Ascending aorta (tissue), 2 donors: ENCODE data around the gene ARMH1. TPM values are rescaled to one million over a fixed set of nuclear protein-coding genes. Genes with fewer than 3 reads are reported as not detected.

Experiments
- DNase-seq, 2 donors: peaks; one replicate each; pipeline ENCODE4 v3.0.0-alpha.2; 2019; ENCODE audit warnings: low spot score in 2 of 2
- H3K27ac ChIP-seq, 2 donors: fragments of 200-600 bp; sonication (generic); one replicate each; pipeline ENCODE4 v1.5.1; 2016 to 2017; ENCODE audit warnings: mild to moderate bottlenecking in 1 of 2
- H3K27me3 ChIP-seq: fragments of 200-600 bp; sonication (generic); one replicate; pipeline ENCODE4 v1.5.1; 2017
- H3K36me3 ChIP-seq, 2 donors: fragments of 200-600 bp; sonication (generic); one replicate each; pipeline ENCODE4 v1.5.1; 2016
- H3K4me1 ChIP-seq, 2 donors: fragments of 200-600 bp; sonication (generic); one replicate each; pipeline ENCODE4 v1.5.1; 2016 to 2017; ENCODE audit warnings: mild to moderate bottlenecking in 1 of 2
- H3K4me3 ChIP-seq, 2 donors: fragments of 200-600 bp; sonication (generic); one replicate each; pipeline ENCODE4 v1.5.1; 2016 to 2017; ENCODE audit warnings: mild to moderate bottlenecking in 1 of 2
- H3K9me3 ChIP-seq, 2 donors: fragments of 200-600 bp; sonication (generic); one replicate each; pipeline ENCODE4 v1.5.1; 2016
- intact Hi-C: fragments of 100-400 bp; cut with DNase I; formaldehyde crosslinking; loops from one replicate; pipeline ENCODE4 v1.15.1; 2023
- total RNA-seq: library from RNA; depleted of rRNA; stranded (reverse); fragments of >200 nt; gene quantifications from one replicate; pipeline ENCODE4 v1.1.0, GENCODE V29; 2016
- TF ChIP-seq, protein P1 (sequence below), 3 experiments: fragments of 200-600 bp in 2 of 3; fragments of 450-650 bp in 1 of 3; sonication (generic) in 2 of 3; IDR thresholded peaks; one replicate each; pipeline ENCODE4 v1.5.1; 2016 to 2019; ENCODE audit warnings: antibody characterized with exemption in 3 of 3, mild to moderate bottlenecking in 1 of 3, moderate library complexity in 1 of 3

The ARMH1 gene
- total RNA-seq, 1 donor from 2014 or later: not detected

DNA sequence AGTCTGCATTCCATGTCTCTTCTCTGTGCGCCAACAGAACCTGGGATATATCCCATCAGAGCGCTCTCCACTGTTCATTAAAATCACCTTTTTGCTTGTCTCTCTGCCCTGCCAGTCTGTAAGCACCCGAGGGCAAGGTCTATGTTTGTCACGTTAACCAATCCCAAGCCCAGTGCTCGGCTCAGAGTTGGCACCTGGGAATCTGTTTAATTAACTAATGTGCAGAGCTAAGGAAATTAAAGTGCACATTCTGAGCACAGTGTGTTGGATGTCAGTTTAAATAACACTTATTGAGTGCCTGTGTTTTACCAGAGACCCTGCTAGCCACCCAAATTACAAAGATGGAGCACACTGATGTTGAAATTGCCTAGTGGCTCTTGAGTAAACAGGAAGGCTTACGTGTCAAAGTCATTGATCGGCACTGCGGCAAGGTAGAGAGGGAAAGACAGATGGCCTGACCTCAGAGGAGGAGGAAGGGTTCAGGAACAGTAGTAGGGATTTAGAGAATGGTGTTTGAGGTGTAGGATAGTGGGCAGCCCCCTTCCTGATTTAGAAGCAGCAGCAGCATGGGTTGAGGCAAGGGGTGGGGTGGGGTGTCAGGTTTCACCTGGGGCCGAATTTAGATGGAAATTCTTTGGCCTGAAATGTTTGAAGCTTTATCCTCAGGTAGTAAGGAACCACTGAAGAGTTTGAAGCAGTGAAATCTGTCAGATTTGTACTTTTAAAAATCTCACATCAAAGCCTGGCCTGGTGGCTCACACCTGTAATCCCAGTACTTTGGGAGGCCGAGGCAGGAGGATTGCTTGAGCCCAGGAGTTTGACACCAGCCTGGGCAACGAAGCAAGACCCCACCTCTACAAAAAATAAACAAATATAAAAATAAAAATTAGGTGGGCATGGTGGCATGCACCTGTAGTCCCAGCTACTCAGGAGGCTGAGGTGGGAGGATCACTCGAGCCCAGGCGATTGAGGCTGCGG lies 7.7 kb downstream of the ARMH1 start:
- no peak for DNase-seq
- TF ChIP-seq, protein P1, sequence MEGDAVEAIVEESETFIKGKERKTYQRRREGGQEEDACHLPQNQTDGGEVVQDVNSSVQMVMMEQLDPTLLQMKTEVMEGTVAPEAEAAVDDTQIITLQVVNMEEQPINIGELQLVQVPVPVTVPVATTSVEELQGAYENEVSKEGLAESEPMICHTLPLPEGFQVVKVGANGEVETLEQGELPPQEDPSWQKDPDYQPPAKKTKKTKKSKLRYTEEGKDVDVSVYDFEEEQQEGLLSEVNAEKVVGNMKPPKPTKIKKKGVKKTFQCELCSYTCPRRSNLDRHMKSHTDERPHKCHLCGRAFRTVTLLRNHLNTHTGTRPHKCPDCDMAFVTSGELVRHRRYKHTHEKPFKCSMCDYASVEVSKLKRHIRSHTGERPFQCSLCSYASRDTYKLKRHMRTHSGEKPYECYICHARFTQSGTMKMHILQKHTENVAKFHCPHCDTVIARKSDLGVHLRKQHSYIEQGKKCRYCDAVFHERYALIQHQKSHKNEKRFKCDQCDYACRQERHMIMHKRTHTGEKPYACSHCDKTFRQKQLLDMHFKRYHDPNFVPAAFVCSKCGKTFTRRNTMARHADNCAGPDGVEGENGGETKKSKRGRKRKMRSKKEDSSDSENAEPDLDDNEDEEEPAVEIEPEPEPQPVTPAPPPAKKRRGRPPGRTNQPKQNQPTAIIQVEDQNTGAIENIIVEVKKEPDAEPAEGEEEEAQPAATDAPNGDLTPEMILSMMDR (IDR thresholded peaks at IDR 0.05): no peak
- Histone ChIP-seq H3K27me3 (no peaks in the 10 kb centered on the region), H3K36me3 (no peaks in the 10 kb centered on the region), H3K4me3 (no peak overlapping the region), H3K4me1 (no peaks in the 10 kb centered on the region), H3K27ac (no peak overlapping the region), H3K9me3 (no peaks in the 10 kb centered on the region)
- intact Hi-C loops: no loop called here

DNA sequence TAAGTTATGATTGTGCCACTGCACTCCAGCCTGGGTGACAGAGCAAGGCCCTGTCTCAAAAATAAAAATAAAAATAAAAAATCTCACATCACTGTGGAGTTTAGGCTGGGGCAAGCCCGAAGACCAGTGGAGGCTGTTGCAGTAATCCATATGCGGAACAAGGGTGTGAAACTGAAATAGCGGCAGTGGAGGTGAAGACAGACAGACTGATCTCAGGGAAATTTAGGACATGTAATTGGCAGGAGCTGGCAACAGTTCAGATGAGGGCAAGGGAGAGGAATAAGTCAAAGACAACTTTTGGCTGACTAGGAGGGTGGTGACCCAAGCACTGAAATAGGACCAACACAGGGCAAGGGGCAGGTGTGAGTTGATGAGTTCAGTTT lies 8.4 kb downstream of the ARMH1 start:
- no peak for DNase-seq
- no peaks in the 10 kb centered on the region for H3K27me3 ChIP-seq
- no peaks in the 10 kb centered on the region for H3K4me1 ChIP-seq
- no peak overlapping the region for H3K4me3 ChIP-seq
- H3K9me3 ChIP-seq: no peaks in the 10 kb centered on the region
- H3K27ac ChIP-seq: no peak overlapping the region
- intact Hi-C loops: no loop called here
- H3K36me3 ChIP-seq: no peaks in the 10 kb centered on the region
- TF ChIP-seq, protein P1 (IDR thresholded peaks at IDR 0.05): no peak

DNA sequence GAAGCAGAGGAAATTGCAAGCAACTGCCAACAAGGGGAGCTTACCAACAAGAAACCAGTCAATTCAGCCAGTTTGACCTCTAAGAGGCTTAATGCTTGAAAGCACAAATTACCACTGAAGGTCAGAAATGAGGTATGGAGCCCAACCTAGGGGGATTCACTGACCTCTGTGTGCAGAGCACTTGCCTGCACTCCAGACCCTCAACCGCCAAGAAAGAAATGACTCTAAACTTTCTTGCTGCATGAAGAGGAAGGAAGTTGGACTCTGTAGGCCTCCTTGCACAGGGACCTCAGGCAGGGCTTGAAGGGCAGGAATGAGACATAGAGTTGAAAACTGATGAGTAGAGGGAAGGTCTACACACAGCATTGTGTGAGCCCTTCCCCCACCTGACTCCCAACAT lies 10.0 kb downstream of the ARMH1 start:
- no peaks in the 10 kb centered on the region for H3K9me3 ChIP-seq
- TF ChIP-seq, protein P1 (IDR thresholded peaks at IDR 0.05): no peak
- intact Hi-C loops: no loop called here
- H3K27ac ChIP-seq: no peak overlapping the region
- no peak for DNase-seq
- no peaks in the 10 kb centered on the region for H3K4me1 ChIP-seq
- no peaks in the 10 kb centered on the region for H3K27me3 ChIP-seq
- H3K36me3 ChIP-seq: no peaks in the 10 kb centered on the region
- H3K4me3 ChIP-seq: no peak overlapping the region

DNA sequence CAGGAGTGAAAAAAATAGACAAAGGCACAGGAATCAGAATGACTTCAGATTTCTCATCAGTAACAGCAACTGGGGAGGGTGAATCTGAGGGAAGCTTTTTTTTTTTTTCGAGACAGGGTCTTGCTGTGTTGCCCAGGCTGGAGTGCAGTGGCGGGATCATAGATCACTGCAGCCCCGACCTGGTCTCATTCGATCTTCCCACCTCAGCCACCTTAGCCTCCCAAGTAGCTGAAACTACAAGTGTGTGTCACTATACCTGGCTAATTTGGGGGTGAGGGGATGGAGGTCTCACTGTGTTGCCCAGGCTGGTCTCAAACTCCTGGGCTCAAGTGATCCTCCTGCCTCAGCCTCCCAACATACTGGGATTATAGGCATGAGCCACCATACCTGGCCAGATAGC lies 10.7 kb downstream of the ARMH1 start:
- intact Hi-C loops: no loop called here
- Histone ChIP-seq H3K4me1 (no peaks in the 10 kb centered on the region), H3K27ac (no peak overlapping the region), H3K36me3 (no peaks in the 10 kb centered on the region), H3K9me3 (no peaks in the 10 kb centered on the region), H3K4me3 (no peak overlapping the region), H3K27me3 (no peaks in the 10 kb centered on the region)
- no peak for DNase-seq
- TF ChIP-seq, protein P1 (IDR thresholded peaks at IDR 0.05): no peak

DNA sequence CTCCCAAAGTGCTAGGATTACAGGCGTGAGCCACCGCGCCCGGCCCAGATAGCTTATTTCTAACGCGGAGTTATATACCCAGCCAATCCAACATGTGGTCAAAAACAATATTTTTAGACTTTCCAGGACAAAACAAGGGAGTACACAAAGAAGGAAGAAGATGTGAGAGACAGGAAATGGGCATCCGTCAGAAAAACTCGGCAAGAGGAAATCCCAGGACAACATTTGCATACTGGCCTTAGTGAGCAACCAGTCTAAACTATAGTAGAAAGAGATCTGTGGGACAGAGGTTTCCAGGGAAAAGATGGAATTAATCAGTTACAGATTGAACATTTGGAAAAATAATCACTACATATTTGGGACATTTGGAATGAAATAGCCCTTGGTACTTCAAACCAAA lies 11.4 kb downstream of the ARMH1 start:
- TF ChIP-seq, protein P1 (IDR thresholded peaks at IDR 0.05): no peak
- Histone ChIP-seq H3K27me3 (no peaks in the 10 kb centered on the region), H3K27ac (no peak overlapping the region), H3K4me1 (no peaks in the 10 kb centered on the region), H3K36me3 (no peaks in the 10 kb centered on the region), H3K4me3 (no peak overlapping the region), H3K9me3 (no peaks in the 10 kb centered on the region)
- intact Hi-C loops: no loop called here
- DNase-seq: no peak
